Measurements from ENCODE around the gene TGFBR3.
A peak's percentile ranks its signal among the peaks of the same experiment; 100 is the strongest.
"Not testable (repeated sequence)": the region's sequence is repeated elsewhere in the genome, so short reads cannot be mapped to it uniquely, and the experiment has no call there.

Gene TGFBR3

DNA sequence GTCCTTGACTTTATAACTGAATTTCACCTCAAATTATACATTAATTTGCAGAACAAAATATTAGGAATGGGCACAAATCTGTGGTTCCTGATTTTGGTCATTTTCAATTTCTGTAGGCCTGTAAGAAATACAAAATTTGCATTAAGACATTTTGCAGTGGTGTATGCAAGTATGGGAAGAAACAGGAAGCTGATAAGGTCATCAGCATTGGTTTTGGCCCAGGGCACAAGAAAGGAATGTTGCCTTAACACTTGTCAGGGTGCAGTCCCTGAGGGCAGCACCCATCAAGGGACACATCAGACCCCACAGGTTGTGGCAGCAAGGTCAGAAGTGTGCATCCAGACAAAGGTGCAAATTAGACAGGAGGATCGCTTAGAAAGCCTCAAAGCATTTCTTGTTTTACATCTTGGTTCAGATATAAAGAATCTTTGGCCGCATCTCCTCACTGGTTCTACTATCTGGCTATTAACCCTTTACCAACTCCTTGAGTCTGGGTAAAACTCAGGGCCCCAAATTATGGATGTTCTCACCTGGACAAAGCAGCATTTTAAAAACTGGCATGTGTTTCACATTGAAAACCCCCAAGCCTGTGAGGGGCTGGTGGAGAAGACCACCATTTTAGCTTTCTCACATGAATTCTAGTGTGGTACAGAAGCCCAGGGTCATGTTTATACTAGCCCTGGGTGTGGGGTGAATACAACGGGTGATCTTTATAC lies 202.9 kb downstream of the TGFBR3 start:
- DNase-seq (ENCODE audit: low spot score): no peak

DNA sequence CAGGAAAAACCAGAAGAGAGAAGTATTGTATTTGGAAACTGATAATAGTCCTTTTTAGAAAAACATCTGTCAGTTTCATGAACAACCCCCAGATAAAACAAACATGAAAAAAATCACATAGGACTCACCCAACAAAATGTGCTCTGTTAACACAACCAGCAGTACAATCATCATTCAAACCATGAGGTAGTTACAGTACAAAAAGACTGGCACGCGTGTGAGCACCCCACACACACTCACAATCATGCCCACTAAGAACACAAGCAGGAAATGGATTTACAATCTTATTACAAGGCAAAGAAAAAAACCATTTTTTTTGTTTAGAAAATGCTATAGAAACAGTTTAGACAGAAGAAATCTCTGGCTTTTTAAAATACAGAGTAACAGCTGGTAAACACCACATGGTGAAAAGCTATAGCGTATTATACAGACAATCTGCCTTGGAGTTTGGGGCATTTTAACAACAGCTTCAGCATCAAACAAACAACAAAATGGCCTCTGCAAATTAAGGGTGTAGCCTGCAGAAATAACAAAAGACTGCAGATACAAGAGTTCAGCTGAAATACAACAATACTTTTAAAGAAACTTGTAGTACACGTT lies 205.3 kb downstream of the TGFBR3 start:
- no peak for DNase-seq (ENCODE audit: low spot score)

DNA sequence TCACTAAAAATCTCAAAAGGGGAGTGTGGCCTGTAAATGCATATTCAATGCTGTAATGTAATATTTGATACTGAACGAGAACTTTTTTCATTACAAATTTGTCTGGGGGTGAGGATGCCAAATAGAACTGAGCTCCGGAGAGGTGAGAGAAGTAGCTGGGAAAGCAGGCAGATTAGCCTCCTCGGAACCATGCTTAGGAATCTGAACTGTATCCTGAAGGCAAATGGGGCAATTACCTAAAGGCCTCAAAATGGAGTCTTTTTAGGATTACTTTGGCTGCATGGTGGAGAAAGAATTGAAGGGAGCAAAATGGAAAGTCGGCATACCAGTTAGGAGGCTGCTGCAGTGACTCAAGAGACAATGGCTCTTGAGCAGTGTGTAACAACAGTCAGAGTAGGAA lies 206.5 kb downstream of the TGFBR3 start:
- no peak for DNase-seq (ENCODE audit: low spot score)

GRCh38 chr1:91676030-91676429 lies 209.9 kb downstream of the TGFBR3 start:
- no peak for DNase-seq (ENCODE audit: low spot score)

DNA sequence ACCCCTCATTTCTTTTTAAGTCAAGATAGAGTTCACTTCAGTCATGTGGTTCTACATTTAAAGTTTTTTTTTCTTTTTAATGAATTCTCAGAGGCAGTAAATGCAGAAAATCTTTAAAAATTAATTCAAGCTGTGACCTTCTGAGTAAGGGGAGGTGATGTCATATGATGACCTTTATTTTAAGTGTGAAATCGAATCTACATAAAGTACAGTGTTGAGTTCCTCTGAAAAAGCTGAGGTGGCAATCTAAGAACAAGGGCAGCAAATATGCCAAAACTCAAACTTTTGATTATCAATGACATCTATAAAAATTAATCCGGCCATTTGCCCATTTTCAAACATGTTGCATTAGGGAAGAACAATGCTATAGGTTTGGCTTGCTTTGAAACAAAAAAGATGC lies 211.8 kb downstream of the TGFBR3 start:
- DNase-seq (ENCODE audit: low spot score): no peak

GRCh38 chr1:91673613-91674012 lies 212.3 kb downstream of the TGFBR3 start:
- no peak for DNase-seq (ENCODE audit: low spot score)

DNA sequence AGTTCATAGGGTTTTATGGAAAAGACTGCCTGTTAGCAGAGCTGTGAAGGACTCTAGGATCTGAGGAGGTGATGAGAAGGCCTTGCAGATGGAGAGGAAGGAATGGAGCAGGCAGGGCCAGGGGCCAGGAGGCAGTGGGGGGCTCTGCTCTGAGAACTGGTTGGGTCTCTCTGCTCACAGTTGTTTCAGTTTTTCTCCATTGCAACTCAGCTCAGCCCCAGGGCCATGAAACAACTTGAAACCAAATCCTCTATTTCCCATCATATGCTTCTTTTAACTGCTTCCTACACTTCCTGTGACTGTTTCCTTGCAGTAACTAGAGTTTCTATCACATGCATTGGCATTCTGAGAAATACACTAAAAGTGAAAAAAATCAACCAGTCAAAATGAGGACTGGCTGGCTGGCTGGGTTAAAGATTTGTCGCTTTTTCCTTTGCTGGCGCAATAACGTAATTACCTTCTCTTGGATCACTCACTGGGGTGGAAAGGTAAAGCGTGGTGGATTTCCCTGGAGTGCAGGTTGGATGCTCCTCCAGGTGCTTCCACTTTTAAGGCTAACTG lies 213.3 kb downstream of the TGFBR3 start:
- DNase-seq (ENCODE audit: low spot score): no peak

DNA sequence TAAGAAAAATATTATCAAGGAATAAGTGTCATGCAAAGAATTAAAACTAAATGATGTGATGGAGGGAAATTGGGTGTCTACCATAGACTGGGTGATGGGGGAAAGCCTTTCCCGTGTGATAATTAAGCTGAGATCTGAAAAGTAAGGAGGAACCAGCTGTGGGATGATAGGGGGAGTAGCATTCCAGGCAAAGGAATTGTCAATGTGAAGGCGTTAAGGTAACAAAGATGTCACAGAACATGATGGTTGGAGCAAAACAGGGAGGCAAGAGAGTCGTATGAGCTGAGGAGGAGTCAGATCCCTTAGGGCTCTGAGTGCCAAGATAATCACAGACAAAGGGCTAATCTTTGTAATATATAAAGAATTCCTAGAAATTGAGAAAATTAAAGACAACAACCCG lies 215.2 kb downstream of the TGFBR3 start:
- DNase-seq (ENCODE audit: low spot score): no peak

DNA sequence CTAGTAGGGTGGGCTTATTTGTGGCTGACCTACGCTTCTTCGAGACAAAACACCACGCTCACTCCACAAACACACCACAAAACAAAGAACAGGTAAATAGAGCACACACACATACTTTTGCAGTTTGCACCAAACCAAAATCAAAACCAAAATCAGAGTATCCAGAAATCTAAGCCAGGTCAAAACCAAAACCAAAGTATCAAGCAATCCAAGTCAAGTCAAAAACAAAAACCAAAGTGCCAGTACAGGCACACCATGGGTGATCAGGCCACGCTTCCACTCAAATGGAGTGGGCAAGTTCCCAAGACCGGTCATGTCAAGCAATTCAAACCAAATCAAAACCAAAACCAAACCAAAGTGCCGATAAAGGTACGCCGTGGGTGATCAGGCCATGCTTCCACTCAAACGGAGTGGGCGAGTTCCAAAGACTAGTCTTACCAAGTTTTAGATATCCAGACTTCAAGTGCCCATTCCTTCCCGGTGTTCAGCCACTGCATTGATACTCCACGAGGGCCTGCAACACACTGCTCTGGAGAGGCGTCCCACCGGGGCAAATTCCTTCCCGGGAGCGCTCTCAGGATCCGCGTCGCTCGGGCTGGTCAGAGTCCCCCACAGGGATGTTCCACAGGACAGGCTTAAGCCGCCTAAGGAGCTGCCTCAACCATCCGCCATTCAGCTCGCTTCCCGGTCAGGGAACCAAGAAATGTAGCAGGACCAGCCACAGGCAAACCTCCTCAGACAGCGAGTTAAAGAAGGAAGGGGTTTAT lies 216.2 kb downstream of the TGFBR3 start:
- no peak for DNase-seq (ENCODE audit: low spot score)

DNA sequence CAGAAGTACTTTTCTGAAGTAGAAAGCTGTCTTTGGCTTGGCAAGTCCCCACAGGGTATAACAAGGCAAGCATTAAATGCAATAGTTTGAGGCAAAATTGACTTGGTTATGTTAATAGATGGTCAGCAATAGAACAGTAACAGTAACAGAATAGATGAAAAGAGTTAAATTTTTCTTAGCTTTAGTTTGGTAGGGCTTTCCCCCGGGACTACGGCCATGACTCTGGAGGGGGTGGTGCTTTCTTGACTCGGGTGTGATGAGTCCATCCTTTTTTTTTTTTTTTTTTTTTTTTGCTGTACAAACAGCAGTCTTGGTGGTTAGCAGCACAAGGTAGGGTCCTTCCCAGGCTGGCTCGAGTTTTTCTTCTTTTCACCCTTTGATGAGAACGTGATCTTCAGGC lies 219.3 kb downstream of the TGFBR3 start:
- not testable (repeated sequence) for DNase-seq (ENCODE audit: low spot score)

DNA sequence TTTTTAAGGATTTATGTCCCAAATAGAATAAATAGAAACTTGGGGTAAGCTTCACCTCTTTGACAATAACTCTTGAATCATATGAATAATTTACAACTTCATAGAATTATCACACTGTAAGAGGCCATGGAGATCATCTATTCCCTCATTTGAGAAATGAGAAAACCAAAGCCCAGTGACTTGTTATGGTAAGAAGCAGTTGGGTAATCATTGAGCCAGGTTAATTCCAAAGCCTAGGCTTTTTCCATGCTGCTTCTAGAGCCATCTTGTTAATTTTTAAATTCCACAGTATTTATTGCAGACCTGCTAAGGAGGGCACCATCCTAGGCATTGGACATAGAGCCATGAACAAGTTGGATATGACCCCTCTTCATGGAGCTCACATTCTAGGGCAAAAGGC lies 224.8 kb downstream of the TGFBR3 start:
- DNase-seq (ENCODE audit: low spot score): no peak

- no peak for DNase-seq (ENCODE audit: low spot score)
Measured at GRCh38 chr1:91660708-91661107, 225.2 kb downstream of the TGFBR3 start.

- no peak for DNase-seq (ENCODE audit: low spot score)
Measured at GRCh38 chr1:91655912-91656449, 230.0 kb downstream of the TGFBR3 start.

DNA sequence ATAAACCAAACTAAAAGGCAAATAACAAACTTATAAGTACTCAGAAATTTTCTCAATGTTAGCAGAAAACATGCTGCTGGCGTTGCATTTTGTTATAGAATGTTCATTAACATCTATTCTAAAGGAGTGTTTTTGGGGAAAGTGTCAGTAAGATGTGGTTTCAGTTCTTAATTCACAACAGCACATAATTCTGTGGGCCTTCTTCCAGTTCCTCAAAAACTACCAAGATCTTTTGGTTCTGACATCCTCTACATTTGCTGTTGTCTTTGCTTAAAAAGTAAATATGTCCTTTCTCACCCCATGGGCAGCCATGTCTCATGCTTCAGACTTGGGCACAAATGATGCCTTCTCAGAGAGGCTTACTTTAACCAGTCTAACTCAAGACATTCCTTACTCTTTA lies 232.8 kb downstream of the TGFBR3 start:
- no peak for DNase-seq (ENCODE audit: low spot score)

GRCh38 chr1:91651661-91652071 lies 234.3 kb downstream of the TGFBR3 start:
- peak; percentile 19 for DNase-seq (ENCODE audit: low spot score)

DNA sequence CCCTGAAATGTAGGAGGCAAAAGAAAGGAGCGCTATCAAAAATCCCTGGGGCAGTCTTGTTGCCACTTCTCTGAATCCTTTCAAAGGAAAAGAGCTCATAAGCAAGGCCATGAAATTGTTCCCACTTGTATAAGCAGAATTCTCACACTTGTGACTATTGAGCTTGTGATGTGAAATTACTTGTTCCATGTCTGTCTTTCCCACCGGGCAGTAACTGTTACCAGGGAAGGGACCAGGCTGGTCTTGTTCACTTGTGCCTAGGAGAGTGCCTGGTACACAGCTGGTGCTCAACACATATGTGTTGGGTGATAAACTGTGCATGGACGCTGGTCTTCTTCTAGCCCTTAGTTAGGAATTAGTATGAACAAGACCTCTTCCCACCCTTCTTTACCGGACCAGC lies 234.7 kb downstream of the TGFBR3 start:
- DNase-seq (ENCODE audit: low spot score): no peak

DNA sequence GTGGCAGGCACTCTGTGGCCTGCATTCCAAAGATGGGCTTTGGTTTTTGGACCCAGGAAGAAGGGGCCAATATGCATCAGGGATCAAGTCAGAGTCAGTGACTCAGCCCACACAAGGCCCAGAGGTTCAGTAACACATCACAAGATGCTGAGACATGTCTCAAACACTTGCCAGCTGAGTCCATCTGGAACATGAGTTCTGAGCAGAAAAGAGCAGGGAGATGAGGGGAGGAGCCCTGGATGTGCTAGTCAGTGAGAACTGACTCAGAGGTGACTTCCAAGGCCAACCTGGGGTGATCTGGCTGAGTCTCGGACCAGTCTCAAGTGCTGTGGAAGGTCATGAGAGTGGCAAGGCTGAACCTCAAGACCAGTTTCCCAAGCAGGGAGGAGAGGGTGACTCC lies 235.2 kb downstream of the TGFBR3 start:
- DNase-seq (ENCODE audit: low spot score): peak; percentile 12

- no peak for DNase-seq (ENCODE audit: low spot score)
Measured at GRCh38 chr1:91647061-91647460, 238.9 kb downstream of the TGFBR3 start.

GRCh38 chr1:91645031-91645430 lies 240.9 kb downstream of the TGFBR3 start:
- no peak for DNase-seq (ENCODE audit: low spot score)

DNA sequence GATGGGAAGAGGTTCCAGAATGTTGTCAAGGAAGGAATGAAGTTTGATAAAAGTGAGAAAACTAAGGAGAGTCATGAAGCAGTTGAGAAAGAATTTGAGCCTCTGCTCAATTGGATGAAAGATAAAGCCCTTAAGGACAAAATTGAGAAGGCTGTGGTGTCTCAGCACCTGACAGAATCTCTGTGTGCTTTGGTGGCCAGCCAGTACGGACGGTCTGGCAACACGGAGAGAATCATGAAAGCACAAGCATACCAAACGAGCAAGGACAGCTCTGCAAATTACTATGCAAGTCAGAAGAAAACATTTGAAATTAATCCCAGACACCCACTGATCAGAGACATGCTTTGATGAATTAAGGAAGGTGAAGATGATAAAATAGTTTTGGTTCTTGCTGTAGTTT lies 242.5 kb downstream of the TGFBR3 start:
- no peak for DNase-seq (ENCODE audit: low spot score)

DNA sequence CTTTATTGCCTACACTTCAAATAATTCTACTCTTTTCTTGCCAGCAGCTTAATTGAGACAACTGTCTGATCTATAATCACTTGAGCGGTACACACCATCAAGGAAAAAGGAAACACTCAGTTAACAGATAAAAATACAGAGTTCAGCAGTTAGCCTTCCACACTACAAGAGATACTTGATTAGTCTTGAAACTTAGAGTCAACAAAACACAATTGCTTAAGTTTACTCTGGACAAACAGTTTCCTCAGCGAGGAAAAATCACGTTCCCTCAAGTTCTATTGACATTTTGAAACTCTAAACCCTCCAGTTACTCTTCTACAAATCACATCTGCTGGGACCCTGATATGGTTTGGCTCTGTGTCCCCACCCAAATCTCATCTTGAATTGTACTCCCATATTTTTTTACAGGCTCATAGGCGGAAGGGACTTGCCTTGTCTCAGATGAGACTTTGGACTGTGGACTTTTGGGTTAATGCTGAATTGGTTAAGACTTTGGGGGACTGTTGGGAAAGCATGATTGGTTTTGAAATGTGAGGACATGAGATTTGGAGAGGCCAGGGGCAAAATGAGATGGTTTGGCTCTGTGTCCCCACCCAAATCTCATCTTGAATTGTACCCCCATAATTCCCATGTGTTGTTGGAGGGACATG lies 244.9 kb downstream of the TGFBR3 start:
- DNase-seq (ENCODE audit: low spot score): no peak

DNA sequence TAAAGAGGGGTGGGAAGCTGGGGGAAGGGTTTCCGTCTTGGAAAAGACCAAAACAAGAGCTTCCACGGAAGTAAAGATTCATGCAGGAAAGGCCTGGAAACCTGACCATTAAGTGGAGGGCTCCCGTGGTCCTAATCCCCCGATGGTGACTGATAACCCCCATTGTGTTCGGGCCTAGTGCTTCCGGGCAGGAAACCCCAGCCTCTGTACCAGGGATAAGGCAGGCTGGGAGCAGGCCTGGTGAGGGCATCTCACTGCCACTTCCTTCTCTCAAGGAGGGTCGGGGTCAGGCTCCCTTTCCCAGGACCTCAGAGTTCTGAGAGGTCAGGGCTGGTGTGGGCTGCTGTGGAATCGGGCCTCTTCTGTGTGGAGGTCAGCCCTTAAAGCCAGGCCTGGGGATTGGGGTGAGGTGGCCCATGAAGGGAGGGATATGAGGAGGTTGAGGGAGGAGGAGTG lies 248.4 kb downstream of the TGFBR3 start:
- no peak for DNase-seq (ENCODE audit: low spot score)
